Gastroesophageal sphincter (tissue), 3 donors: ENCODE data around the gene DDRGK1.

ENCODE experiments used
- CTCF ChIP-seq, 4 experiments: fragments of 200-600 bp in 2 of 4; fragments of 450-650 bp in 2 of 4; sonication (generic) in 1 of 4; IDR thresholded peaks; one replicate each; pipeline ENCODE4 v1.5.1; 2017 to 2019; ENCODE audit warnings: antibody characterized with exemption in 4 of 4, mild to moderate bottlenecking in 2 of 4, moderate library complexity in 2 of 4
- POLR2A ChIP-seq, 2 donors: fragments of 450-650 bp; IDR thresholded peaks; one replicate each; pipeline ENCODE4 v1.6.1; 2017; ENCODE audit warnings: antibody characterized with exemption in 2 of 2, mild to moderate bottlenecking in 2 of 2, moderate library complexity in 1 of 2
- POLR2AphosphoS5 ChIP-seq: sonication (generic); formaldehyde crosslinking; IDR thresholded peaks from one replicate; pipeline ENCODE4 v1.6.1; 2017; ENCODE audit warnings: antibody characterized with exemption

- TF ChIP-seq CTCF (IDR thresholded peaks at IDR 0.05) (no peak), POLR2AphosphoS5 (no peak), POLR2A (IDR thresholded peaks at IDR 0.05) (no peak)
Measured at GRCh38 chr20:3231116-3231515, 26.6 kb upstream of the DDRGK1 start.
